ENCODE measurements around the gene ZNF215. TPM values are rescaled to one million over a fixed set of nuclear protein-coding genes. Genes with fewer than 3 reads are reported as not detected.
"Not testable (repeated sequence)": the region's sequence is repeated elsewhere in the genome, so short reads cannot be mapped to it uniquely, and the experiment has no call there.

ZNF215 gene
- total RNA-seq, 2 experiments from 2014 or later = 59.8 to 61.0 TPM

- Histone ChIP-seq H3K27ac (ENCODE audit: low read depth, low read length, poor library complexity, severe bottlenecking) (no peak overlapping the region), H3K79me2 (ENCODE audit: insufficient read depth, low read depth, low read length) (no peaks in the 10 kb centered on the region), H2AFZ (ENCODE audit: low read length) (no peak overlapping the region), H3K9me3 (ENCODE audit: low read length) (no peaks in the 10 kb centered on the region), H3K4me3 (ENCODE audit: low read depth, low read length, poor library complexity, severe bottlenecking) (no peak overlapping the region), H3K9me2 (ENCODE audit: insufficient read depth, low read length) (no peaks in the 10 kb centered on the region), H3K4me1 (ENCODE audit: insufficient read depth, low read length, poor library complexity, severe bottlenecking) (no peaks in the 10 kb centered on the region), H3K4me2 (ENCODE audit: low read length) (no peak overlapping the region), H3K36me3 (ENCODE audit: insufficient read depth, low read length) (no peaks in the 10 kb centered on the region), H4K20me1 (ENCODE audit: insufficient read depth, low read length) (no peaks in the 10 kb centered on the region)
- BruUV-seq (replicated peaks) = no TSS peak
- TF ChIP-seq EZH2phosphoT487 (IDR thresholded peaks at IDR 0.05; ENCODE audit: borderline replicate concordance, low read depth, low read length) (no peak), CTCF (conservative IDR thresholded peaks at IDR 0.05; ENCODE audit: low read length) (no peak)
- no peak for DNase-seq (ENCODE audit: low spot score)
- intact Hi-C loops (cut with micrococcal nuclease; ENCODE audit: unreplicated experiment) = no loop called here
- ChIA-PET CTCF (ENCODE audit: unreplicated experiment) (no interaction called here), POLR2A (no interaction called here)
These were observed 31.2 kb upstream of the ZNF215 start for GRCh38 chr11:6895010-6895409.

DNA sequence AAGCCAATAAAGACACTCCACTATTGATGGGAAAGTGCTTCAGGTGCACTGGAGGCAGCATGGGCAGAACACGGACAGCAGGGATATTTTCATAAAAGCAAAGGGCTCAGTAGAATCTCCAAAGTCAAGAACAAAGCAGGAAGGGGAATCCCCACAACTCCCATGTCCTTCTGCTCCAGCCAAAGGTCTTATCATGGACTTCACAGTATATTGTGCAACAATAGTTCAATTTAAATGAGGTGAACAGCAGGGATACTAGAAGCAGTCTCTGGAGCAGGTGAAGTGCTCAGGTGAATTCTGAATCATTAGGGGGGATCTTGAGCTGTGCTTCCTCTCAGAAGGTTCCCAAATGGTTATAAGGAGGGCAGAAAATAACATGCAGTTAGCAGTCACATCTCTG lies 27.3 kb upstream of the ZNF215 start:
- H3K27ac ChIP-seq (ENCODE audit: low read depth, low read length, poor library complexity, severe bottlenecking) = no peak overlapping the region
- POLR2A ChIA-PET = no interaction called here
- DNase-seq (ENCODE audit: low spot score) = no peak
- H3K79me2 ChIP-seq (ENCODE audit: insufficient read depth, low read depth, low read length) = no peaks in the 10 kb centered on the region
- H3K4me3 ChIP-seq (ENCODE audit: low read depth, low read length, poor library complexity, severe bottlenecking) = no peak overlapping the region
- TF ChIP-seq CTCF (conservative IDR thresholded peaks at IDR 0.05; ENCODE audit: low read length) (no peak), EZH2phosphoT487 (IDR thresholded peaks at IDR 0.05; ENCODE audit: borderline replicate concordance, low read depth, low read length) (no peak)
- H2AFZ ChIP-seq (ENCODE audit: low read length) = no peak overlapping the region
- H4K20me1 ChIP-seq (ENCODE audit: insufficient read depth, low read length) = no peaks in the 10 kb centered on the region
- no peaks in the 10 kb centered on the region for H3K9me3 ChIP-seq (ENCODE audit: low read length)
- no peak overlapping the region for H3K4me2 ChIP-seq (ENCODE audit: low read length)
- no TSS peak for BruUV-seq (replicated peaks)
- H3K4me1 ChIP-seq (ENCODE audit: insufficient read depth, low read length, poor library complexity, severe bottlenecking) = no peaks in the 10 kb centered on the region
- no peaks in the 10 kb centered on the region for H3K9me2 ChIP-seq (ENCODE audit: insufficient read depth, low read length)
- intact Hi-C loops (cut with micrococcal nuclease; ENCODE audit: unreplicated experiment) = no loop called here
- no peaks in the 10 kb centered on the region for H3K36me3 ChIP-seq (ENCODE audit: insufficient read depth, low read length)
- CTCF ChIA-PET (ENCODE audit: unreplicated experiment) = no interaction called here

GRCh38 chr11:6900327-6900999 lies 25.8 kb upstream of the ZNF215 start:
- Histone ChIP-seq H3K4me1 (ENCODE audit: insufficient read depth, low read length, poor library complexity, severe bottlenecking) (no peaks in the 10 kb centered on the region), H3K79me2 (ENCODE audit: insufficient read depth, low read depth, low read length) (no peaks in the 10 kb centered on the region), H3K9me2 (ENCODE audit: insufficient read depth, low read length) (no peaks in the 10 kb centered on the region), H3K9me3 (ENCODE audit: low read length) (no peaks in the 10 kb centered on the region), H3K36me3 (ENCODE audit: insufficient read depth, low read length) (no peaks in the 10 kb centered on the region), H3K4me3 (ENCODE audit: low read depth, low read length, poor library complexity, severe bottlenecking) (no peak overlapping the region), H3K4me2 (ENCODE audit: low read length) (no peak overlapping the region), H4K20me1 (ENCODE audit: insufficient read depth, low read length) (no peaks in the 10 kb centered on the region), H3K27ac (ENCODE audit: low read depth, low read length, poor library complexity, severe bottlenecking) (no peak overlapping the region), H2AFZ (ENCODE audit: low read length) (no peak overlapping the region)
- peak; percentile 6 for DNase-seq (ENCODE audit: low spot score)
- ChIA-PET CTCF (ENCODE audit: unreplicated experiment) (no interaction called here), POLR2A (interaction anchor here (0.6 kb wide), 1 partner anchor 744 kb away, joined by 3 read pairs; no protein-coding TSS in a partner anchor)
- no TSS peak for BruUV-seq (replicated peaks)
- no peak for TF ChIP-seq EZH2phosphoT487 (IDR thresholded peaks at IDR 0.05; ENCODE audit: borderline replicate concordance, low read depth, low read length)
- TF ChIP-seq CTCF (conservative IDR thresholded peaks at IDR 0.05; ENCODE audit: low read length) = peak; percentile 69
- intact Hi-C loops (cut with micrococcal nuclease; ENCODE audit: unreplicated experiment) = no loop called here

DNA sequence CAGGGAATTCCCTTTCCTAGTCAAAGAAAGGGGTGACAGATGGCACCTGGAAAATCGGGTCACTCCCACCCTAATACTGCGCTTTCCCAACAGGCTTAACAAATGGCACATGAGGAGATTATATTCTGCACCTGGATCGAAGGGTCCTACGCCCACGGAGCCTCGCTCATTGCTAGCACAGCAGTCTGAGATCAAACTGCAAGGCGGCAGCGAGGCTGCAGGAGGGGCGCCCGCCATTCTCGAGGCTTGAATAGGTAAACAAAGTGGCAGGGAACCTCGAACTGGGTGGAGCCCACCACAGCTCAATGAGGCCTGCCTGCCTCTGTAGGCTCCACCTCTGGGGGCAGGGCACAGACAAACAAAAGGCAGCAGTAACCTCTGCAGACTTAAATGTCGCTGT lies 21.4 kb upstream of the ZNF215 start:
- H3K9me3 ChIP-seq (ENCODE audit: low read length); H3K4me3 ChIP-seq (ENCODE audit: low read depth, low read length, poor library complexity, severe bottlenecking); BruUV-seq (replicated peaks); H3K27ac ChIP-seq (ENCODE audit: low read depth, low read length, poor library complexity, severe bottlenecking); H3K79me2 ChIP-seq (ENCODE audit: insufficient read depth, low read depth, low read length); H4K20me1 ChIP-seq (ENCODE audit: insufficient read depth, low read length); H3K4me1 ChIP-seq (ENCODE audit: insufficient read depth, low read length, poor library complexity, severe bottlenecking); H3K9me2 ChIP-seq (ENCODE audit: insufficient read depth, low read length); intact Hi-C loops (cut with micrococcal nuclease; ENCODE audit: unreplicated experiment); CTCF ChIA-PET (ENCODE audit: unreplicated experiment); H3K36me3 ChIP-seq (ENCODE audit: insufficient read depth, low read length); DNase-seq (ENCODE audit: low spot score); H2AFZ ChIP-seq (ENCODE audit: low read length); H3K4me2 ChIP-seq (ENCODE audit: low read length): not testable (repeated sequence)
- POLR2A ChIA-PET = interaction anchor here (0.7 to 1.1 kb wide), 2 partner anchors 28 to 60 kb away, joined by 3 to 4 read pairs; no protein-coding TSS in a partner anchor

Data from OCI-LY7 (cell line).